Measurements from ENCODE around the gene EIF3C. TPM values are rescaled to one million over a fixed set of nuclear protein-coding genes. Genes with fewer than 3 reads are reported as not detected.

Gene EIF3C
- total RNA-seq, 2 donors from 2014 or later = 697 to 784 TPM

Small RNA genes within 50 kb of the gene (microRNA-seq; reads per million reads assigned to microRNA genes)
- not detected for gene MIR6862-2 (ENCODE audit: borderline microRNAs expressed)

Other genes starting within 250 kb of the EIF3C start
- under 1 TPM in 1 of 2 donors, not detected in 1; 0.29 TPM for gene NPIPB7, start 239.1 kb upstream of the EIF3C start, total RNA-seq
- 10 to 100 TPM; 29.9 to 30.2 TPM for gene CLN3, start 219.4 kb upstream of the EIF3C start, total RNA-seq
- not detected for gene APOBR, start 216.8 kb upstream of the EIF3C start, total RNA-seq
- gene IL27, start 204.6 kb upstream of the EIF3C start, total RNA-seq = not detected
- gene NUPR1, start 172.5 kb upstream of the EIF3C start, total RNA-seq = not detected
- gene SGF29, start 157.5 kb upstream of the EIF3C start, total RNA-seq = 10 to 100 TPM; 16.5 to 18.9 TPM
- 1 to 10 TPM in 1 of 2 donors, under 1 TPM in 1; 0.29 to 1.9 TPM for gene SULT1A2, start 114.4 kb upstream of the EIF3C start, total RNA-seq
- gene SULT1A1, start 101.4 kb upstream of the EIF3C start, total RNA-seq = 1 to 10 TPM; 4.3 to 7.2 TPM
- under 1 TPM in 1 of 2 donors, not detected in 1; 0.35 TPM for gene NPIPB8, start 73.4 kb upstream of the EIF3C start, total RNA-seq
- gene NPIPB9, start 40.3 kb downstream of the EIF3C start, total RNA-seq = 1 to 10 TPM; 3.3 to 4.8 TPM
- gene ATXN2L, start 111.5 kb downstream of the EIF3C start, total RNA-seq = 100 to 1,000 TPM; 242 to 264 TPM
- gene TUFM, start 134.9 kb downstream of the EIF3C start, total RNA-seq = 100 to 1,000 TPM; 158 to 165 TPM
- 10 to 100 TPM; 56.5 to 63.4 TPM for gene SH2B1, start 152.4 kb downstream of the EIF3C start, total RNA-seq
- gene ATP2A1, start 167.0 kb downstream of the EIF3C start, total RNA-seq = 1 to 10 TPM; 4.7 to 7.7 TPM
- 10 to 100 TPM; 16.1 to 19.2 TPM for gene RABEP2, start 213.8 kb downstream of the EIF3C start, total RNA-seq
- not detected for gene CD19, start 220.5 kb downstream of the EIF3C start, total RNA-seq
- 10 to 100 TPM; 63.7 to 65.4 TPM for gene NFATC2IP, start 239.5 kb downstream of the EIF3C start, total RNA-seq

Measured in endodermal cell (in vitro differentiated cells).